SK-N-SH (cell line): ENCODE results near the gene SNX8.

ENCODE experiments used
- EP300 ChIP-seq, 2 experiments: IDR thresholded peaks; 2 replicates each; pipeline versions ENCODE4 v1.4.0 to v1.6.1; 2012; ENCODE audit warnings: borderline replicate concordance in 1 of 2, low read depth in 1 of 2, low read length in 1 of 2
- TAF1 ChIP-seq: IDR thresholded peaks from 2 replicates; pipeline ENCODE4 v1.6.1; 2012; ENCODE audit warnings: low read depth, mild to moderate bottlenecking, low read length, moderate library complexity, borderline replicate concordance
- TEAD4 ChIP-seq: IDR thresholded peaks from 2 replicates; pipeline ENCODE4 v1.4.0; 2012; ENCODE audit warnings: mild to moderate bottlenecking, borderline replicate concordance; ENCODE audit not compliant: insufficient read depth
- TF ChIP-seq, protein P1 (sequence below): fragments of 200-600 bp; sonication (generic); IDR thresholded peaks from 2 replicates; pipeline ENCODE4 v1.6.1; 2017; ENCODE audit warnings: antibody characterized with exemption, mild to moderate bottlenecking, moderate library complexity

GRCh38 chr7:2217716-2218443, 96.4 kb downstream of the SNX8 start:
- TF ChIP-seq TEAD4 (no peak), TAF1 (no peak), EP300 (IDR thresholded peaks at IDR 0.05; ENCODE audit: borderline replicate concordance in 1 of 2, low read depth in 1 of 2, low read length in 1 of 2) (no peak)
- TF ChIP-seq, protein P1, sequence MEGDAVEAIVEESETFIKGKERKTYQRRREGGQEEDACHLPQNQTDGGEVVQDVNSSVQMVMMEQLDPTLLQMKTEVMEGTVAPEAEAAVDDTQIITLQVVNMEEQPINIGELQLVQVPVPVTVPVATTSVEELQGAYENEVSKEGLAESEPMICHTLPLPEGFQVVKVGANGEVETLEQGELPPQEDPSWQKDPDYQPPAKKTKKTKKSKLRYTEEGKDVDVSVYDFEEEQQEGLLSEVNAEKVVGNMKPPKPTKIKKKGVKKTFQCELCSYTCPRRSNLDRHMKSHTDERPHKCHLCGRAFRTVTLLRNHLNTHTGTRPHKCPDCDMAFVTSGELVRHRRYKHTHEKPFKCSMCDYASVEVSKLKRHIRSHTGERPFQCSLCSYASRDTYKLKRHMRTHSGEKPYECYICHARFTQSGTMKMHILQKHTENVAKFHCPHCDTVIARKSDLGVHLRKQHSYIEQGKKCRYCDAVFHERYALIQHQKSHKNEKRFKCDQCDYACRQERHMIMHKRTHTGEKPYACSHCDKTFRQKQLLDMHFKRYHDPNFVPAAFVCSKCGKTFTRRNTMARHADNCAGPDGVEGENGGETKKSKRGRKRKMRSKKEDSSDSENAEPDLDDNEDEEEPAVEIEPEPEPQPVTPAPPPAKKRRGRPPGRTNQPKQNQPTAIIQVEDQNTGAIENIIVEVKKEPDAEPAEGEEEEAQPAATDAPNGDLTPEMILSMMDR = no peak
